Mesenteric fat pad (tissue), 1 donor: Measurements from ENCODE around the gene DHPS. TPM values are rescaled to one million over a fixed set of nuclear protein-coding genes. Genes with fewer than 3 reads are reported as not detected.

Source experiments
- DNase-seq: peaks from one replicate; pipeline ENCODE4 v3.0.0-alpha.2; 2020; ENCODE audit warnings: low spot score
- total RNA-seq: library from RNA; stranded (reverse); fragmentation: NEBNext Ultra II Directional; extraction: Animal tissue kit (Norgen Biotek cat#: 25700); gene quantifications from one replicate; pipeline ENCODE4 v1.2.1, GENCODE V29; 2021
- donor health status: DM: yes; HTN: yes; CAD: no.

The DHPS gene
- total RNA-seq, 1 donor from 2014 or later = 46.3 TPM

- DNase-seq = no peak
Observed at GRCh38 chr19:12675399-12675798, 6.3 kb downstream of the DHPS start.

GRCh38 chr19:12672744-12673143, 8.9 kb downstream of the DHPS start:
- DNase-seq = no peak

- no peak for DNase-seq
Observed at GRCh38 chr19:12670159-12670928, 11.3 kb downstream of the DHPS start.

GRCh38 chr19:12669270-12670158, 12.2 kb downstream of the DHPS start:
- DNase-seq = no peak

GRCh38 chr19:12668932-12669269, 12.8 kb downstream of the DHPS start:
- DNase-seq = peak; percentile 90

- no peak for DNase-seq
Observed at GRCh38 chr19:12668346-12668745, 13.3 kb downstream of the DHPS start.

- no peak for DNase-seq
Observed at GRCh38 chr19:12667731-12668302, 13.9 kb downstream of the DHPS start.

GRCh38 chr19:12666265-12667048, 15.2 kb downstream of the DHPS start, which contains the start of the genes MAN2B1 and WDR83:
TSS of gene MAN2B1 (minus strand) at chr19:12666742. CDS start at chr19:12666701, 41 bp downstream.
TSS of gene WDR83 (plus strand) at chr19:12666807. CDS start at chr19:12669791, 2,984 bp downstream.
- DNase-seq = peak; percentile 93

- DNase-seq = no peak
Observed at GRCh38 chr19:12665671-12666264, 15.9 kb downstream of the DHPS start.

- DNase-seq = no peak
Observed at GRCh38 chr19:12665281-12665573, 16.5 kb downstream of the DHPS start.

GRCh38 chr19:12664406-12665280, 17.0 kb downstream of the DHPS start:
- no peak for DNase-seq

GRCh38 chr19:12660980-12661379, 20.7 kb downstream of the DHPS start:
- DNase-seq = no peak

- DNase-seq = no peak
Observed at GRCh38 chr19:12657966-12658365, 23.7 kb downstream of the DHPS start.

GRCh38 chr19:12656899-12657571, 24.6 kb downstream of the DHPS start:
- no peak for DNase-seq

- no peak for DNase-seq
Observed at GRCh38 chr19:12655546-12655945, 26.1 kb downstream of the DHPS start.

- no peak for DNase-seq
Observed at GRCh38 chr19:12652219-12652618, 29.5 kb downstream of the DHPS start.

GRCh38 chr19:12649941-12650340, 31.7 kb downstream of the DHPS start:
- DNase-seq = no peak

- no peak for DNase-seq
Observed at GRCh38 chr19:12648088-12648487, 33.6 kb downstream of the DHPS start.

- DNase-seq = no peak
Observed at GRCh38 chr19:12647490-12648071, 34.1 kb downstream of the DHPS start.
